ENCODE measurements around the gene KAT2A. TPM values are rescaled to one million over a fixed set of nuclear protein-coding genes. Genes with fewer than 3 reads are reported as not detected.

The KAT2A gene
- total RNA-seq, 1 experiment from 2014 or later, result 42.1 TPM

DNA sequence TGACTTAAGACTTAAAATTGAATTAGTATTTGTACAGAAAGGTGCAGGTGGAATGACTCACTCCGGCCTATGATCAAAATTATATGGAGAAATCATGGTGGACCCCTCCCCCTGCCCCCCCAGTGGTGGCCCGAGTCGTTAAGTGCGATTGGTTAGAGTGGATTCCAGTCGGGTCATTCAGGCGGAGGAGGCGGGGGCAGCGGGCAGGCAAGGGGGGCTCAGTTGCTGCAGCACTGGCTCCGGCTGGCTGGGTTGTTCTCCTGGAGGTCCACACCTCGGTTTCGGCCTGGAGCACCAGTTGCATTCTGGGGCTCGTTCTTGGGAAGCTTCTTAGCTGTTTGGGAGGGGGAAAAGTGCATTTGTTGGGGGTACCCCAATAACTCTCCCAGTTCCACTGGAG lies 4.4 kb upstream of the KAT2A start:
- Histone ChIP-seq H3K4me3 (no peak overlapping the region), H3K36me3 (ENCODE audit: low read depth) (no peaks in the 10 kb centered on the region), H3F3A (ENCODE audit: insufficient read depth, low read depth) (peaks cover 9% of the 10 kb centered on the region; the same call in 1 of the 2 replicates), H3K4me1 (replicated peaks; ENCODE audit: insufficient read depth) (no peaks in the 10 kb centered on the region; the same call in 1 of the 2 replicates), H4K20me1 (ENCODE audit: insufficient read depth) (0 out of 2 replicates have a peak, but pooled peaks cover under 1% of the 10 kb centered on the region), H2AFZ (no peak overlapping the region), H3K27ac (no peak overlapping the region), H3K9me3 (ENCODE audit: insufficient read depth, low read depth) (no peaks in the 10 kb centered on the region), H3K4me2 (no peak overlapping the region), H3K79me2 (ENCODE audit: low read depth) (peaks cover 2% of the 10 kb centered on the region), H3K9me2 (ENCODE audit: insufficient read depth) (no peaks in the 10 kb centered on the region), H3K27me3 (ENCODE audit: insufficient read depth, low read depth) (no peaks in the 10 kb centered on the region)
- no TSS peak for BruUV-seq (replicated peaks)
- intact Hi-C loops (cut with micrococcal nuclease; ENCODE audit: unreplicated experiment), result no loop called here
- DNase-seq, result no peak
- ChIA-PET CTCF (no interaction called here), POLR2A (ENCODE audit: unreplicated experiment) (no interaction called here)
- no peak for TF ChIP-seq EZH2 (IDR thresholded peaks at IDR 0.05; ENCODE audit: low read depth)
- TF ChIP-seq, protein P1, sequence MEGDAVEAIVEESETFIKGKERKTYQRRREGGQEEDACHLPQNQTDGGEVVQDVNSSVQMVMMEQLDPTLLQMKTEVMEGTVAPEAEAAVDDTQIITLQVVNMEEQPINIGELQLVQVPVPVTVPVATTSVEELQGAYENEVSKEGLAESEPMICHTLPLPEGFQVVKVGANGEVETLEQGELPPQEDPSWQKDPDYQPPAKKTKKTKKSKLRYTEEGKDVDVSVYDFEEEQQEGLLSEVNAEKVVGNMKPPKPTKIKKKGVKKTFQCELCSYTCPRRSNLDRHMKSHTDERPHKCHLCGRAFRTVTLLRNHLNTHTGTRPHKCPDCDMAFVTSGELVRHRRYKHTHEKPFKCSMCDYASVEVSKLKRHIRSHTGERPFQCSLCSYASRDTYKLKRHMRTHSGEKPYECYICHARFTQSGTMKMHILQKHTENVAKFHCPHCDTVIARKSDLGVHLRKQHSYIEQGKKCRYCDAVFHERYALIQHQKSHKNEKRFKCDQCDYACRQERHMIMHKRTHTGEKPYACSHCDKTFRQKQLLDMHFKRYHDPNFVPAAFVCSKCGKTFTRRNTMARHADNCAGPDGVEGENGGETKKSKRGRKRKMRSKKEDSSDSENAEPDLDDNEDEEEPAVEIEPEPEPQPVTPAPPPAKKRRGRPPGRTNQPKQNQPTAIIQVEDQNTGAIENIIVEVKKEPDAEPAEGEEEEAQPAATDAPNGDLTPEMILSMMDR (conservative IDR thresholded peaks at IDR 0.05), result no peak

DNA sequence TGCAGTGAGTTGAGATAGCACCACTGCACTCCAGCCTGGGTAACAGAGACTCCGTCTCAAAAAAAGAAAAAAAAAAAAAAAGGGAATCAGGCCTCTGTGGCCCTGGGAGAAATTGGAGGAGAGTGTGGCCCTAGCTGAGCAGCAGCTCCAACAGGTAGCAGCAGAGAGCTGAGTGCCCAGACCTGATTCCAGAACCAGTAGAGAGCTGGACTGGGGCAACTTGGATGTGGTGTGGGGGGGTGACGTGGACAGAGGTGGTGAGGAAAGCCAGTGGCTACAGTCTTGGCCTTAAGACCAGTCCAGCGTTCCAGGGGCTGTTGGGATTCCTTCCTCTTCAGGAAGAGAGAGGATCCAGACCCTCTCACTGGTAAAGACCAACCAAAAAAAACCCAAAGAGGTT lies 3.1 kb upstream of the KAT2A start:
- Histone ChIP-seq H3K4me3 (no peak overlapping the region), H3K36me3 (ENCODE audit: low read depth) (no peaks in the 10 kb centered on the region), H3K9me3 (ENCODE audit: insufficient read depth, low read depth) (no peaks in the 10 kb centered on the region), H3K79me2 (ENCODE audit: low read depth) (peaks cover 6% of the 10 kb centered on the region), H3K27ac (no peak overlapping the region), H3F3A (ENCODE audit: insufficient read depth, low read depth) (peaks cover 9% of the 10 kb centered on the region; the same call in 1 of the 2 replicates), H3K4me1 (replicated peaks; ENCODE audit: insufficient read depth) (no peaks in the 10 kb centered on the region; the same call in 1 of the 2 replicates), H3K27me3 (ENCODE audit: insufficient read depth, low read depth) (no peaks in the 10 kb centered on the region), H3K4me2 (no peak overlapping the region), H2AFZ (no peak overlapping the region), H3K9me2 (ENCODE audit: insufficient read depth) (no peaks in the 10 kb centered on the region), H4K20me1 (ENCODE audit: insufficient read depth) (no peaks in the 10 kb centered on the region)
- ChIA-PET POLR2A (ENCODE audit: unreplicated experiment) (no interaction called here), CTCF (interaction anchor here (0.7 kb wide), 1 partner anchor 365 kb away, joined by 3 read pairs; no protein-coding TSS in a partner anchor)
- DNase-seq, result no peak
- TF ChIP-seq, protein P1 (conservative IDR thresholded peaks at IDR 0.05), result no peak
- no peak for TF ChIP-seq EZH2 (IDR thresholded peaks at IDR 0.05; ENCODE audit: low read depth)
- BruUV-seq (replicated peaks), result no TSS peak
- intact Hi-C loops (cut with micrococcal nuclease; ENCODE audit: unreplicated experiment), result no loop called here

DNA sequence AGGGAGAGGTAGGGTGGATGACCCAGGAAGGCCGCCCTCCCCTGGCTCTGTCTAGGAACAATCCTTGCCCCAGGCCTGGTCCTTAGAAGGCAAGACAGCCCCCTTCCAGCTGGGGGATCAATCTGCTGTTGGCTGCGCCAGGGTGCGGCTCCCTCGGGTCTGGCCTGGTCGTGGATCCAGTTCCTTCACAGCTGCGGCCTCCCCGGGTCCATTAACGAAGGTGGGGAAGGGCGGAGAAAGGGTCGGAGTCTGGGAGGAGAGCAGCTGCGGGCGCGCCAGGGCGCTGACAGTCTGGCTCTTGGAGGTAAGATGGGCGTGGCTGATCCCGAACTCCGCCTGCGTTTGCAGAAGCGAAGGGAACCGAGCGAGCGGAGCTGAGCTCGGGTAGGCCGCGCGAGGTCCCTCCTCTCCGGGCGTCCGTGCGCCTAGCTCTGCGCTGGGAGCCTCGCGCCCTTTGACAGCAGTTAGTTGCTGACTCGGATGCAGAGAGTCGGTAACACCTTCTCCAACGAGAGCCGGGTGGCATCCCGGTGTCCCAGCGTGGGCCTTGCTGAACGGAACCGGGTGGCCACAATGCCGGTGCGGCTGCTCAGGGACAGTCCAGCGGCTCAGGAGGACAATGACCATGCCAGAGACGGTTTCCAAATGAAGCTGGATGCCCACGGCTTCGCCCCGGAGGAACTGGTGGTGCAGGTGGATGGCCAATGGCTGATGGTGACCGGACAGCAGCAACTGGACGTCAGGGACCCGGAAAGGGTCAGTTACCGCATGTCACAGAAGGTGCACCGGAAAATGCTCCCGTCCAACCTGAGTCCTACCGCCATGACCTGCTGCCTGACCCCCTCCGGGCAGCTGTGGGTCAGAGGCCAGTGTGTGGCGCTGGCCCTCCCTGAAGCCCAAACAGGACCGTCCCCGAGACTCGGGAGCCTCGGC lies 1.5 kb upstream of the KAT2A start, which contains the start of gene HSPB9:
TSS of gene HSPB9 (plus strand) at position 434 of the 933 bp plus-strand sequence. CDS start at position 481, 47 bp downstream.
- ChIA-PET POLR2A (ENCODE audit: unreplicated experiment) (no interaction called here), CTCF (no interaction called here)
- Histone ChIP-seq H3F3A (ENCODE audit: insufficient read depth, low read depth) (peaks cover 9% of the 10 kb centered on the region; the same call in 1 of the 2 replicates), H3K36me3 (ENCODE audit: low read depth) (no peaks in the 10 kb centered on the region), H4K20me1 (ENCODE audit: insufficient read depth) (no peaks in the 10 kb centered on the region), H3K9me2 (ENCODE audit: insufficient read depth) (no peaks in the 10 kb centered on the region), H3K4me2 (no peak within 1 kb of the TSS), H3K79me2 (ENCODE audit: low read depth) (peaks cover 6% of the 10 kb centered on the region), H3K9me3 (ENCODE audit: insufficient read depth, low read depth) (no peaks in the 10 kb centered on the region), H3K27me3 (ENCODE audit: insufficient read depth, low read depth) (no peaks in the 10 kb centered on the region), H2AFZ (no peak within 1 kb of the TSS), H3K27ac (no peak within 1 kb of the TSS), H3K4me3 (no peak within 1 kb of the TSS), H3K4me1 (replicated peaks; ENCODE audit: insufficient read depth) (no peaks in the 10 kb centered on the region; the same call in 1 of the 2 replicates)
- no TSS peak for BruUV-seq (replicated peaks)
- no peak for DNase-seq
- TF ChIP-seq, protein P1 (conservative IDR thresholded peaks at IDR 0.05), result no peak
- no peak for TF ChIP-seq EZH2 (IDR thresholded peaks at IDR 0.05; ENCODE audit: low read depth)
- intact Hi-C loops (cut with micrococcal nuclease; ENCODE audit: unreplicated experiment), result no loop called here
